H9 (cell line): ENCODE data around the gene JPH2. TPM values are rescaled to one million over a fixed set of nuclear protein-coding genes. Genes with fewer than 3 reads are reported as not detected.

ENCODE experiments used
- DNase-seq: peaks from one replicate; pipeline ENCODE4 v3.0.0-alpha.2; 2017
- H2AFZ ChIP-seq: one replicate; pipeline ENCODE4 v1.6.1; 2013; ENCODE audit warnings: mild to moderate bottlenecking, low read length, control low read depth, moderate library complexity
- H2AK5ac ChIP-seq: 2 replicates; pipeline ENCODE4 v1.6.1; 2013; ENCODE audit warnings: low read length, control low read depth, mixed read lengths; ENCODE audit not compliant: insufficient read length
- H2BK120ac ChIP-seq: one replicate; pipeline ENCODE4 v1.6.1; 2013; ENCODE audit warnings: low read depth, mild to moderate bottlenecking, low read length, control low read depth, inconsistent platforms; ENCODE audit not compliant: poor library complexity, severe bottlenecking
- H2BK12ac ChIP-seq: 2 replicates; pipeline ENCODE4 v1.6.1; 2013; ENCODE audit warnings: low read length, control low read depth, mixed read lengths, low read depth; ENCODE audit not compliant: insufficient read length
- H2BK15ac ChIP-seq: 2 replicates; pipeline ENCODE4 v1.6.1; 2013; ENCODE audit warnings: low read depth, low read length, control low read depth
- H2BK20ac ChIP-seq: one replicate; pipeline ENCODE4 v1.6.1; 2013; ENCODE audit warnings: low read depth, mild to moderate bottlenecking, low read length, control low read depth, inconsistent platforms; ENCODE audit not compliant: poor library complexity, severe bottlenecking
- H2BK5ac ChIP-seq: 2 replicates; pipeline ENCODE4 v1.6.1; 2013; ENCODE audit warnings: low read length, control low read depth, mixed read lengths; ENCODE audit not compliant: insufficient read length
- H3K14ac ChIP-seq: 2 replicates; pipeline ENCODE4 v1.6.1; 2013; ENCODE audit warnings: low read length, control low read depth; ENCODE audit not compliant: insufficient read depth
- H3K18ac ChIP-seq: 2 replicates; pipeline ENCODE4 v1.6.1; 2013; ENCODE audit warnings: low read depth, mild to moderate bottlenecking, mixed read lengths, low read length, control low read depth; ENCODE audit not compliant: insufficient read length
- H3K23ac ChIP-seq: 2 replicates; pipeline ENCODE4 v1.6.1; 2013; ENCODE audit warnings: low read length, control low read depth, mixed read lengths, low read depth; ENCODE audit not compliant: insufficient read length
- H3K23me2 ChIP-seq: 2 replicates; pipeline ENCODE4 v1.6.1; 2013; ENCODE audit warnings: low read depth, mild to moderate bottlenecking, mixed read lengths, low read length, control low read depth; ENCODE audit not compliant: insufficient read length, poor library complexity, severe bottlenecking
- H3K27ac ChIP-seq: 2 replicates; pipeline ENCODE4 v1.5.1; 2013; ENCODE audit warnings: low read length, control low read depth, mixed read lengths, low read depth; ENCODE audit not compliant: insufficient read length
- H3K27me3 ChIP-seq: 2 replicates; pipeline ENCODE4 v1.6.1; 2013; ENCODE audit warnings: low read length, control low read depth, inconsistent platforms; ENCODE audit not compliant: insufficient read depth
- H3K4ac ChIP-seq: 2 replicates; pipeline ENCODE4 v1.6.1; 2013; ENCODE audit warnings: low read depth, mild to moderate bottlenecking, control low read depth, inconsistent platforms, low read length, moderate library complexity
- H3K4me1 ChIP-seq: 2 replicates; pipeline ENCODE4 v1.6.1; 2013; ENCODE audit warnings: low read length, control low read depth, inconsistent platforms; ENCODE audit not compliant: insufficient read depth
- H3K4me2 ChIP-seq: 2 replicates; pipeline ENCODE4 v1.6.1; 2013; ENCODE audit warnings: low read length, control low read depth, mixed read lengths; ENCODE audit not compliant: insufficient read length, insufficient read depth
- H3K56ac ChIP-seq: 2 replicates; pipeline ENCODE4 v1.6.1; 2013; ENCODE audit warnings: low read depth, mild to moderate bottlenecking, mixed read lengths, low read length, control low read depth; ENCODE audit not compliant: insufficient read length
- H3K79me1 ChIP-seq: 2 replicates; pipeline ENCODE4 v1.6.1; 2013; ENCODE audit warnings: low read depth, mild to moderate bottlenecking, moderate library complexity, low read length, control low read depth, inconsistent platforms; ENCODE audit not compliant: insufficient read depth, poor library complexity, severe bottlenecking
- H3K79me2 ChIP-seq: 2 replicates; pipeline ENCODE4 v1.6.1; 2013; ENCODE audit warnings: low read length, control low read depth, inconsistent platforms; ENCODE audit not compliant: insufficient read depth
- H3K9ac ChIP-seq: 2 replicates; pipeline ENCODE4 v1.6.1; 2013; ENCODE audit warnings: low read length, control low read depth, mixed read lengths; ENCODE audit not compliant: insufficient read length; ENCODE audit errors: extremely low read depth
- H3K9me3 ChIP-seq: one replicate; pipeline ENCODE4 v1.6.1; 2013; ENCODE audit warnings: low read depth, low read length, inconsistent platforms; ENCODE audit not compliant: control insufficient read depth
- H3T11ph ChIP-seq: one replicate; pipeline ENCODE4 v1.6.1; 2013; ENCODE audit warnings: mild to moderate bottlenecking, low read length, control low read depth, inconsistent platforms
- H4K20me1 ChIP-seq: one replicate; pipeline ENCODE4 v1.6.1; 2013; ENCODE audit not compliant: control insufficient read depth, insufficient read length, insufficient read depth
- H4K5ac ChIP-seq: 2 replicates; pipeline ENCODE4 v1.6.1; 2013; ENCODE audit warnings: low read depth, mild to moderate bottlenecking, mixed read lengths, low read length, control low read depth; ENCODE audit not compliant: insufficient read length
- H4K8ac ChIP-seq: replicated peaks from 2 replicates; pipeline ENCODE4 v1.6.1; 2013; ENCODE audit warnings: low read length, control low read depth, mixed read lengths, low read depth; ENCODE audit not compliant: insufficient read length
- H4K91ac ChIP-seq: 2 replicates; pipeline ENCODE4 v1.6.1; 2013; ENCODE audit warnings: low read depth, mild to moderate bottlenecking, moderate library complexity, mixed read lengths, low read length, control low read depth; ENCODE audit not compliant: insufficient read length
- H3K27ac Mint-ChIP-seq, 3 experiments: 2 replicates in 2 of 3; 3 replicates in 1 of 3; pipeline ENCODE4 v1.8.0; 2020 to 2021; ENCODE audit warnings: mixed read lengths in 3 of 3, mild to moderate bottlenecking in 1 of 3, moderate library complexity in 1 of 3
- H3K27me3 Mint-ChIP-seq: 2 replicates; pipeline ENCODE4 v1.8.0; 2021; ENCODE audit warnings: low read depth, mild to moderate bottlenecking, moderate library complexity, mixed read lengths
- H3K36me3 Mint-ChIP-seq, 3 experiments: 2 replicates in 2 of 3; 3 replicates in 1 of 3; pipeline ENCODE4 v1.8.0; 2020 to 2021; ENCODE audit warnings: low read depth in 3 of 3, mixed read lengths in 3 of 3; ENCODE audit not compliant: insufficient read depth in 1 of 3
- H3K4me1 Mint-ChIP-seq, 2 experiments: 2 replicates each; pipeline ENCODE4 v1.8.0; 2020; ENCODE audit warnings: mixed read lengths in 2 of 2
- H3K4me3 Mint-ChIP-seq, 2 experiments: 2 replicates in 1 of 2; 3 replicates in 1 of 2; pipeline ENCODE4 v1.8.0; 2020 to 2021; ENCODE audit warnings: mild to moderate bottlenecking in 2 of 2, mixed read lengths in 2 of 2, moderate library complexity in 1 of 2
- H3K9me3 Mint-ChIP-seq, 2 experiments: 2 replicates in 1 of 2; 3 replicates in 1 of 2; pipeline ENCODE4 v1.8.0; 2020; ENCODE audit warnings: mild to moderate bottlenecking in 2 of 2, mixed read lengths in 2 of 2, moderate library complexity in 1 of 2
- CTCF ChIP-seq: fragments of 200-600 bp; sonication (generic); conservative IDR thresholded peaks from 3 replicates; pipeline ENCODE4 v1.8.0; 2021; ENCODE audit warnings: antibody characterized with exemption, mild to moderate bottlenecking
- WGBS: extraction: QIAGEN DNeasy Blood & Tissue Kit; methylation state at CpG from one replicate; pipeline ENCODE4 v1.1.7; 2013; ENCODE audit warnings: missing lambda C conversion rate, low lambda C conversion rate, mixed read lengths; ENCODE audit not compliant: insufficient read length; ENCODE audit errors: extremely low coverage; 5-methylcytosine and 5-hydroxymethylcytosine counted together
- total RNA-seq: library from RNA; stranded (reverse); gene quantifications from 2 replicates; pipeline ENCODE4 v1.2.1, GENCODE V29; 2021

Gene JPH2
- total RNA-seq, 1 experiment from 2014 or later: 0.31 TPM

- H3K9me3 ChIP-seq: no peaks in the 10 kb centered on the region
- H3K14ac ChIP-seq: no peak overlapping the region; the same call in 1 of the 2 replicates
- no peak overlapping the region for H3K23ac ChIP-seq
- H3K23me2 ChIP-seq: no peaks in the 10 kb centered on the region
- no peak overlapping the region for H3K56ac ChIP-seq
- no peak overlapping the region for H3K18ac ChIP-seq
- no peak overlapping the region for H3T11ph ChIP-seq
- no peak overlapping the region for H2BK12ac ChIP-seq
- no peaks in the 10 kb centered on the region for H4K20me1 ChIP-seq
- H3K27me3 ChIP-seq: no peaks in the 10 kb centered on the region
- no peak overlapping the region for H2BK120ac ChIP-seq
- H3K4me1 ChIP-seq: no peaks in the 10 kb centered on the region; the same call in 1 of the 2 replicates
- no peak overlapping the region for H3K4me2 ChIP-seq
- no peaks in the 10 kb centered on the region for H3K79me2 ChIP-seq
- H2BK20ac ChIP-seq: no peak overlapping the region
- Mint-ChIP-seq H3K9me3 (no peaks in the 10 kb centered on the region), H3K36me3 (no peaks in the 10 kb centered on the region), H3K27me3 (no peaks in the 10 kb centered on the region; the same call in 1 of the 2 replicates), H3K27ac (no peak overlapping the region), H3K4me1 (peaks cover 11 to 21% of the 10 kb centered on the region in 2 experiments; a peak in 3 of 4 replicates), H3K4me3 (no peak overlapping the region)
- no peak overlapping the region for H3K9ac ChIP-seq
- no peak overlapping the region for H2AK5ac ChIP-seq
- no peak overlapping the region for H3K4ac ChIP-seq
- no peak for TF ChIP-seq CTCF
- no CpG with 5 or more reads among the region's 15 CpGs for WGBS
- H2AFZ ChIP-seq: no peak overlapping the region
- H4K8ac ChIP-seq: no peak overlapping the region
- H3K79me1 ChIP-seq: no peaks in the 10 kb centered on the region
- no peak overlapping the region for H4K91ac ChIP-seq
- no peak overlapping the region for H2BK15ac ChIP-seq
- no peak overlapping the region for H4K5ac ChIP-seq
- no peak overlapping the region for H3K27ac ChIP-seq
- no peak for DNase-seq
- H2BK5ac ChIP-seq: no peak overlapping the region
These were observed 119.3 kb downstream of the JPH2 start for GRCh38 chr20:44067650-44068081.
